WTC11 (cell line): ENCODE measurements around the gene ASMTL. TPM values are rescaled to one million over a fixed set of nuclear protein-coding genes. Genes with fewer than 3 reads are reported as not detected.
"Not testable (repeated sequence)": the region's sequence is repeated elsewhere in the genome, so short reads cannot be mapped to it uniquely, and the experiment has no call there.

Experiments
- ATAC-seq: fragments of 200-7000 bp; cut with Tn5 transposase; 2 replicates; pipeline ENCODE4 v1.10.0; 2021; ENCODE audit warnings: mild to moderate bottlenecking, moderate library complexity
- CTCF ChIA-PET: fragments of 300-600 bp; sonication (Branson Sonifier 250); formaldehyde crosslinking; loops from one replicate; lab custom pipeline; 2021; ENCODE audit warnings: antibody characterized with exemption; lab: Charles Lee
- POLR2A ChIA-PET: fragments of 350-600 bp; sonication (Branson Sonifier 250); formaldehyde crosslinking; loops from one replicate; lab custom pipeline; 2021; ENCODE audit warnings: antibody characterized with exemption; lab: Charles Lee
- DNase-seq: peaks from one replicate; pipeline ENCODE4 v3.0.0; 2021; ENCODE audit warnings: low spot score
- H3K27ac Mint-ChIP-seq: 2 replicates; pipeline ENCODE4 v1.8.0; 2021; ENCODE audit warnings: mixed read lengths
- H3K27me3 Mint-ChIP-seq: 2 replicates; pipeline ENCODE4 v1.8.0; 2021; ENCODE audit warnings: low read depth, mild to moderate bottlenecking, moderate library complexity, mixed read lengths
- H3K36me3 Mint-ChIP-seq: 2 replicates; pipeline ENCODE4 v1.8.0; 2021; ENCODE audit warnings: mixed read lengths
- H3K4me1 Mint-ChIP-seq: 2 replicates; pipeline ENCODE4 v1.8.0; 2022; ENCODE audit warnings: mixed read lengths
- H3K4me3 Mint-ChIP-seq: 2 replicates; pipeline ENCODE4 v1.8.0; 2021; ENCODE audit warnings: mild to moderate bottlenecking, moderate library complexity, mixed read lengths
- H3K9me3 Mint-ChIP-seq: 2 replicates; pipeline ENCODE4 v1.8.0; 2021; ENCODE audit warnings: mixed read lengths
- ATF1 ChIP-seq: sonication (generic); formaldehyde crosslinking; IDR thresholded peaks from 2 replicates; pipeline ENCODE4 v1.8.1; 2023; ENCODE audit warnings: mild to moderate bottlenecking, moderate library complexity, missing genetic modification reagents
- E2F1 ChIP-seq: sonication (generic); formaldehyde crosslinking; IDR thresholded peaks from 2 replicates; pipeline ENCODE4 v1.8.0; 2022; ENCODE audit warnings: mild to moderate bottlenecking, missing genetic modification reagents
- ETV6 ChIP-seq: sonication (generic); formaldehyde crosslinking; IDR thresholded peaks from 2 replicates; pipeline ENCODE4 v1.8.1; 2022; ENCODE audit warnings: mild to moderate bottlenecking, missing genetic modification reagents
- FOXP4 ChIP-seq: sonication (generic); formaldehyde crosslinking; IDR thresholded peaks from 2 replicates; pipeline ENCODE4 v1.8.0; 2022; ENCODE audit warnings: mild to moderate bottlenecking, missing genetic modification reagents
- GRHL2 ChIP-seq: fragments of 250-450 bp; sonication (Bioruptor Pico); IDR thresholded peaks from 2 replicates; pipeline ENCODE4 v1.8.0; 2022; ENCODE audit warnings: mild to moderate bottlenecking, moderate library complexity; ENCODE audit not compliant: insufficient replicate concordance, severe bottlenecking
- GTF2I ChIP-seq: fragments of 250-450 bp; sonication (Bioruptor Pico); conservative IDR thresholded peaks from 2 replicates; pipeline ENCODE4 v1.4.0; 2021; ENCODE audit warnings: mild to moderate bottlenecking
- JAZF1 ChIP-seq: fragments of 250-450 bp; sonication (Bioruptor Pico); IDR thresholded peaks from 2 replicates; pipeline ENCODE4 v1.9.0; 2021; ENCODE audit warnings: moderate library complexity, mild to moderate bottlenecking, inconsistent platforms
- NFATC4 ChIP-seq: fragments of 250-450 bp; sonication (Bioruptor Pico); IDR thresholded peaks from 2 replicates; pipeline ENCODE4 v1.9.0; 2021; ENCODE audit warnings: mild to moderate bottlenecking
- SP1 ChIP-seq: sonication (generic); formaldehyde crosslinking; conservative IDR thresholded peaks from 2 replicates; pipeline ENCODE4 v1.8.1; 2022; ENCODE audit warnings: missing genetic modification reagents
- ZNF138 ChIP-seq: sonication (generic); formaldehyde crosslinking; conservative IDR thresholded peaks from 2 replicates; pipeline ENCODE4 v1.8.1; 2022; ENCODE audit warnings: mild to moderate bottlenecking, moderate library complexity, missing genetic modification reagents
- ZNF396 ChIP-seq: fragments of 250-450 bp; sonication (Bioruptor Pico); IDR thresholded peaks from 2 replicates; pipeline ENCODE4 v1.8.0; 2021; ENCODE audit warnings: mild to moderate bottlenecking, moderate library complexity, borderline replicate concordance
- ZNF416 ChIP-seq: fragments of 250-450 bp; sonication (Bioruptor Pico); IDR thresholded peaks from 2 replicates; pipeline ENCODE4 v1.9.0; 2021; ENCODE audit warnings: mild to moderate bottlenecking, inconsistent platforms
- ZNF425 ChIP-seq: fragments of 250-450 bp; sonication (Bioruptor Pico); conservative IDR thresholded peaks from 2 replicates; pipeline ENCODE4 v1.9.0; 2021; ENCODE audit warnings: mild to moderate bottlenecking
- total RNA-seq: library from RNA; stranded (reverse); gene quantifications from 3 replicates; pipeline ENCODE4 v1.2.3, GENCODE V29; 2021

Gene ASMTL
- total RNA-seq, 1 experiment from 2014 or later: 70.6 TPM

GRCh38 chrX:1492421-1493012, 39.8 kb upstream of the ASMTL start:
- Mint-ChIP-seq H3K9me3 (peaks cover 25% of the 10 kb centered on the region), H3K36me3 (peaks cover 20% of the 10 kb centered on the region), H3K4me3 (no peak overlapping the region), H3K27ac (no peak overlapping the region), H3K27me3 (peaks cover 20% of the 10 kb centered on the region), H3K4me1 (peaks cover 9% of the 10 kb centered on the region)
- ChIA-PET POLR2A (no interaction called here), CTCF (no interaction called here)
- ATAC-seq (no peak), DNase-seq (no peak)
- peak; percentile 33; the same call in 1 of the 2 replicates for TF ChIP-seq SP1 (CRISPR knock-in tag)
- no peak for TF ChIP-seq ZNF396 (CRISPR knock-in tag)
- TF ChIP-seq GTF2I (CRISPR knock-in tag): peak; percentile 89

- peaks cover 20% of the 10 kb centered on the region for H3K36me3 Mint-ChIP-seq
- ATAC-seq (peak; percentile 90), DNase-seq (peak; percentile 73)
- CTCF ChIA-PET: no interaction called here
- peaks cover 20% of the 10 kb centered on the region for H3K27me3 Mint-ChIP-seq
- no peak for TF ChIP-seq ZNF425 (CRISPR knock-in tag)
- no peak for TF ChIP-seq ZNF416 (CRISPR knock-in tag)
- TF ChIP-seq ATF1 (CRISPR knock-in tag): no peak
- TF ChIP-seq JAZF1 (CRISPR knock-in tag): no peak
- no peak for TF ChIP-seq NFATC4 (CRISPR knock-in tag)
- TF ChIP-seq GRHL2 (CRISPR knock-in tag): no peak
- no peak for TF ChIP-seq FOXP4 (CRISPR knock-in tag)
- TF ChIP-seq E2F1 (CRISPR knock-in tag): no peak
- TF ChIP-seq ZNF138 (CRISPR knock-in tag): no peak
- TF ChIP-seq ETV6: no peak
- no peak overlapping the region for H3K27ac Mint-ChIP-seq
- H3K4me1 Mint-ChIP-seq: peaks cover 11% of the 10 kb centered on the region
- peaks cover 25% of the 10 kb centered on the region for H3K9me3 Mint-ChIP-seq
- no peak overlapping the region for H3K4me3 Mint-ChIP-seq
- POLR2A ChIA-PET: no interaction called here
Measured at GRCh38 chrX:1491851-1492349, 39.2 kb upstream of the ASMTL start.

GRCh38 chrX:1491248-1491647, 38.5 kb upstream of the ASMTL start:
- CTCF ChIA-PET, H3K27ac Mint-ChIP-seq, H3K4me3 Mint-ChIP-seq, DNase-seq, ATAC-seq, POLR2A ChIA-PET: not testable (repeated sequence)
- peaks cover 20% of the 10 kb centered on the region for H3K27me3 Mint-ChIP-seq
- H3K9me3 Mint-ChIP-seq: peaks cover 26% of the 10 kb centered on the region
- peaks cover 21% of the 10 kb centered on the region for H3K36me3 Mint-ChIP-seq
- H3K4me1 Mint-ChIP-seq: peaks cover 12% of the 10 kb centered on the region

- H3K4me3 Mint-ChIP-seq, POLR2A ChIA-PET, CTCF ChIA-PET, ATAC-seq, DNase-seq, H3K27ac Mint-ChIP-seq: not testable (repeated sequence)
- H3K4me1 Mint-ChIP-seq: peaks cover 12% of the 10 kb centered on the region
- peaks cover 23% of the 10 kb centered on the region for H3K36me3 Mint-ChIP-seq
- peaks cover 29% of the 10 kb centered on the region for H3K9me3 Mint-ChIP-seq
- peaks cover 20% of the 10 kb centered on the region for H3K27me3 Mint-ChIP-seq
Measured at GRCh38 chrX:1490723-1491122, 38.0 kb upstream of the ASMTL start.

GRCh38 chrX:1489354-1489753, 36.6 kb upstream of the ASMTL start:
- Mint-ChIP-seq H3K36me3 (peaks cover 23% of the 10 kb centered on the region), H3K4me1 (peaks cover 12% of the 10 kb centered on the region), H3K27me3 (peaks cover 20% of the 10 kb centered on the region), H3K9me3 (peaks cover 29% of the 10 kb centered on the region)
- POLR2A ChIA-PET, CTCF ChIA-PET, H3K4me3 Mint-ChIP-seq, DNase-seq, ATAC-seq, H3K27ac Mint-ChIP-seq: not testable (repeated sequence)
